Panc1 (cell line): ENCODE results near the gene R3HDML. TPM values are rescaled to one million over a fixed set of nuclear protein-coding genes. Genes with fewer than 3 reads are reported as not detected.

Source experiments
- ATAC-seq: fragments of 200-7000 bp; cut with Tn5 transposase; 2 replicates; pipeline ENCODE4 v1.9.1; 2020; ENCODE audit warnings: mild to moderate bottlenecking, moderate library complexity
- BruUV-seq: library from RNA; stranded (reverse); fragments of 400-500 nt; replicated peaks from 2 replicates; lab custom pipeline; 2021; lab: Mats Ljungman, UMichigan
- CTCF ChIA-PET: fragments of 300-600 bp; sonication (Branson Sonifier 250); formaldehyde crosslinking; loops from one replicate; lab custom pipeline; 2022; ENCODE audit warnings: antibody characterized with exemption; lab: Charles Lee
- POLR2A ChIA-PET: fragments of 300-600 bp; sonication (Branson Sonifier 250); formaldehyde crosslinking; loops from one replicate; lab custom pipeline; 2022; ENCODE audit warnings: antibody characterized with exemption; lab: Charles Lee
- DNase-seq: peaks from one replicate; pipeline ENCODE4 v3.0.0-alpha.2; 2010; ENCODE audit warnings: low read depth, low spot score
- H3K27ac ChIP-seq: 2 replicates; pipeline ENCODE4 v1.5.1; 2011; ENCODE audit warnings: mild to moderate bottlenecking, low read length, inconsistent platforms
- H3K27me3 ChIP-seq: fragments of 200-500 bp; sonication (Bioruptor generic); 2 replicates; pipeline ENCODE4 v1.6.0; 2014; ENCODE audit warnings: low read length, inconsistent platforms; ENCODE audit not compliant: control insufficient read depth, insufficient read depth
- H3K36me3 ChIP-seq: fragments of 200-500 bp; sonication (Bioruptor generic); 2 replicates; pipeline ENCODE4 v1.5.1; 2014; ENCODE audit warnings: inconsistent platforms, mild to moderate bottlenecking, low read length, moderate library complexity; ENCODE audit not compliant: control insufficient read depth, insufficient read depth
- H3K4me1 ChIP-seq: 2 replicates; pipeline ENCODE4 v1.5.1; 2011; ENCODE audit warnings: inconsistent platforms, mild to moderate bottlenecking, low read length, moderate library complexity; ENCODE audit not compliant: control insufficient read depth, insufficient read depth
- H3K4me3 ChIP-seq, 2 experiments: 2 replicates each; pipeline ENCODE4 v1.5.1; 2011 to 2012; ENCODE audit warnings: low read depth in 2 of 2, low read length in 2 of 2, mild to moderate bottlenecking in 2 of 2, inconsistent platforms in 1 of 2, moderate library complexity in 1 of 2
- H3K9me3 ChIP-seq: fragments of 200-500 bp; sonication (Bioruptor generic); 2 replicates; pipeline ENCODE4 v1.5.1; 2014; ENCODE audit warnings: low read depth, mild to moderate bottlenecking, inconsistent platforms, low read length, moderate library complexity; ENCODE audit not compliant: control insufficient read depth, insufficient read depth
- POLR2AphosphoS5 ChIP-seq: IDR thresholded peaks from 2 replicates; pipeline ENCODE4 v1.6.1; 2012; ENCODE audit warnings: mild to moderate bottlenecking, low read depth, low read length, moderate library complexity
- SIN3A ChIP-seq: IDR thresholded peaks from 2 replicates; pipeline ENCODE4 v1.6.1; 2012; ENCODE audit warnings: low read depth, mild to moderate bottlenecking, low read length, moderate library complexity, borderline replicate concordance; ENCODE audit not compliant: insufficient read depth
- TCF7L2 ChIP-seq: IDR thresholded peaks from 2 replicates; pipeline ENCODE4 v1.6.1; 2011; ENCODE audit warnings: mild to moderate bottlenecking, low read depth, low read length, inconsistent platforms
- in situ Hi-C: cut with HindIII; loops from 2 replicates; pipeline ENCODE4 v1.10.0; 2016; ENCODE audit warnings: low sequenced_read_pairs, low pct_unique_long_range_greater_than_20kb
- intact Hi-C: fragments of 100-400 bp; cut with micrococcal nuclease; formaldehyde crosslinking; loops from one replicate; pipeline ENCODE4 v1.10.0; 2022; ENCODE audit not compliant: unreplicated experiment
- total RNA-seq: library from RNA; stranded (reverse); gene quantifications from one replicate; pipeline ENCODE4 v1.2.1, GENCODE V29; 2021; ENCODE audit not compliant: unreplicated experiment
- TF ChIP-seq, protein P1 (sequence below), 2 experiments: IDR thresholded peaks; 2 replicates each; pipeline ENCODE4 v1.6.1; 2011 to 2012; ENCODE audit warnings: low read depth in 2 of 2, control low read depth in 1 of 2, low read length in 1 of 2, mild to moderate bottlenecking in 1 of 2, moderate library complexity in 1 of 2; ENCODE audit not compliant: insufficient read depth in 1 of 2
- TF ChIP-seq, protein P2 (sequence below): fragments of 450-650 bp; IDR thresholded peaks from 2 replicates; pipeline ENCODE4 v1.5.1; 2017; ENCODE audit warnings: mild to moderate bottlenecking

Gene R3HDML
- total RNA-seq, 1 experiment from 2014 or later: not detected

DNA sequence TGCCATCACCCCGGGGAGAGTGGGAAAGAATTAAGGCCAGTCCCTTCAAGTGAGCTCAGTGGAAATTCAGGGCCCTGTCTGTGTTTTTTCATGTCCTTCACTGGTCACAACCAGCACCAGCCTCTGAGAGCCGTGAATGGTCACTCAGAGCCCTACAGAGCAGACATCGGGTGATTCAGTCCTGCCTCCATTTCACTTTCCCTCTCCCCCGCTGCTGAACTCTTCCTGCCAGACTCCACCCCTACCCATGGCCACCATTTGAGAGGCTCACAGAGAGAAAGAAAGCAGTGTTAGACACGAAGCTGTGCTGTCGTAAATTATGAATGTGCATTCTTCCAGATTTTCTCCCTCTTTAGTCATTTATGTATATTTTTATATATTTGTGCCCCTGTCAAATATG lies 5.4 kb downstream of the R3HDML start:
- H3K27ac ChIP-seq: no peak overlapping the region
- no TSS peak for BruUV-seq
- no peak overlapping the region for H3K4me3 ChIP-seq
- H3K9me3 ChIP-seq: no peaks in the 10 kb centered on the region
- no peaks in the 10 kb centered on the region for H3K27me3 ChIP-seq
- no peaks in the 10 kb centered on the region for H3K36me3 ChIP-seq
- intact Hi-C loops: no loop called here
- TF ChIP-seq TCF7L2 (no peak), SIN3A (no peak), POLR2AphosphoS5 (no peak)
- TF ChIP-seq, protein P1, sequence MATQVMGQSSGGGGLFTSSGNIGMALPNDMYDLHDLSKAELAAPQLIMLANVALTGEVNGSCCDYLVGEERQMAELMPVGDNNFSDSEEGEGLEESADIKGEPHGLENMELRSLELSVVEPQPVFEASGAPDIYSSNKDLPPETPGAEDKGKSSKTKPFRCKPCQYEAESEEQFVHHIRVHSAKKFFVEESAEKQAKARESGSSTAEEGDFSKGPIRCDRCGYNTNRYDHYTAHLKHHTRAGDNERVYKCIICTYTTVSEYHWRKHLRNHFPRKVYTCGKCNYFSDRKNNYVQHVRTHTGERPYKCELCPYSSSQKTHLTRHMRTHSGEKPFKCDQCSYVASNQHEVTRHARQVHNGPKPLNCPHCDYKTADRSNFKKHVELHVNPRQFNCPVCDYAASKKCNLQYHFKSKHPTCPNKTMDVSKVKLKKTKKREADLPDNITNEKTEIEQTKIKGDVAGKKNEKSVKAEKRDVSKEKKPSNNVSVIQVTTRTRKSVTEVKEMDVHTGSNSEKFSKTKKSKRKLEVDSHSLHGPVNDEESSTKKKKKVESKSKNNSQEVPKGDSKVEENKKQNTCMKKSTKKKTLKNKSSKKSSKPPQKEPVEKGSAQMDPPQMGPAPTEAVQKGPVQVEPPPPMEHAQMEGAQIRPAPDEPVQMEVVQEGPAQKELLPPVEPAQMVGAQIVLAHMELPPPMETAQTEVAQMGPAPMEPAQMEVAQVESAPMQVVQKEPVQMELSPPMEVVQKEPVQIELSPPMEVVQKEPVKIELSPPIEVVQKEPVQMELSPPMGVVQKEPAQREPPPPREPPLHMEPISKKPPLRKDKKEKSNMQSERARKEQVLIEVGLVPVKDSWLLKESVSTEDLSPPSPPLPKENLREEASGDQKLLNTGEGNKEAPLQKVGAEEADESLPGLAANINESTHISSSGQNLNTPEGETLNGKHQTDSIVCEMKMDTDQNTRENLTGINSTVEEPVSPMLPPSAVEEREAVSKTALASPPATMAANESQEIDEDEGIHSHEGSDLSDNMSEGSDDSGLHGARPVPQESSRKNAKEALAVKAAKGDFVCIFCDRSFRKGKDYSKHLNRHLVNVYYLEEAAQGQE (IDR thresholded peaks at IDR 0.05; ENCODE audit: insufficient read depth in 1 of 2, low read depth in 2 of 2, low read length in 1 of 2): no peak
- TF ChIP-seq, protein P2, sequence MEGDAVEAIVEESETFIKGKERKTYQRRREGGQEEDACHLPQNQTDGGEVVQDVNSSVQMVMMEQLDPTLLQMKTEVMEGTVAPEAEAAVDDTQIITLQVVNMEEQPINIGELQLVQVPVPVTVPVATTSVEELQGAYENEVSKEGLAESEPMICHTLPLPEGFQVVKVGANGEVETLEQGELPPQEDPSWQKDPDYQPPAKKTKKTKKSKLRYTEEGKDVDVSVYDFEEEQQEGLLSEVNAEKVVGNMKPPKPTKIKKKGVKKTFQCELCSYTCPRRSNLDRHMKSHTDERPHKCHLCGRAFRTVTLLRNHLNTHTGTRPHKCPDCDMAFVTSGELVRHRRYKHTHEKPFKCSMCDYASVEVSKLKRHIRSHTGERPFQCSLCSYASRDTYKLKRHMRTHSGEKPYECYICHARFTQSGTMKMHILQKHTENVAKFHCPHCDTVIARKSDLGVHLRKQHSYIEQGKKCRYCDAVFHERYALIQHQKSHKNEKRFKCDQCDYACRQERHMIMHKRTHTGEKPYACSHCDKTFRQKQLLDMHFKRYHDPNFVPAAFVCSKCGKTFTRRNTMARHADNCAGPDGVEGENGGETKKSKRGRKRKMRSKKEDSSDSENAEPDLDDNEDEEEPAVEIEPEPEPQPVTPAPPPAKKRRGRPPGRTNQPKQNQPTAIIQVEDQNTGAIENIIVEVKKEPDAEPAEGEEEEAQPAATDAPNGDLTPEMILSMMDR: no peak
- ChIA-PET POLR2A (no interaction called here), CTCF (no interaction called here)
- DNase-seq (no peak), ATAC-seq (0 out of 2 replicates have a peak, but pooled peaks have one; percentile 36)
- in situ Hi-C loops: no loop called here
- H3K4me1 ChIP-seq: no peaks in the 10 kb centered on the region

DNA sequence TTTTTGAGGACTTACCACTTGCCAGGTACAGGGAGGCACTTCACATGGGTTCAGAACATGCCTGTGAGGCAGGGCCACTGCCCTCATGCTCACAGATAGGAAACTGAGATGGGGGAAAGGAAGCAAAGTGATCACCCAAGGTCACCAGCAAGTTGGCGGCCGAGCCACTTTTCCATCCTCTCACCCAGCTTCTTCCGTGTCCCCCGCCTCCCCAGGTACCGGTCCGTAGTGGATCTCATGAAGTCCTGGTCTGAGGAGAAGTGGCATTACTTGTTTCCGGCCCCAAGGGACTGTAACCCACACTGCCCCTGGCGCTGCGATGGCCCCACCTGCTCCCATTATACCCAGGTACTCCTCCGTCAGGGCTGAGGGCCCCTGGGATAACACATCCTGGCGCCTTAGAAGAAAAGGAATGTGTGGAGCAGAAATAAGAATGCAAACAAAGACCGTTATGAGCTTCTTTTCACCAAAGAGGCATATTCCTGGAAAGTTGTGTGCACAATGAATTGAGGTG lies 6.4 kb downstream of the R3HDML start:
- CTCF ChIA-PET: no interaction called here
- TF ChIP-seq POLR2AphosphoS5: no peak
- TF ChIP-seq, protein P2: no peak
- no peak for TF ChIP-seq SIN3A
- TF ChIP-seq, protein P1 (IDR thresholded peaks at IDR 0.05; ENCODE audit: insufficient read depth in 1 of 2, low read depth in 2 of 2, low read length in 1 of 2): no peak
- no peak for TF ChIP-seq TCF7L2
- in situ Hi-C loops: no loop called here
- Histone ChIP-seq H3K27ac (no peak overlapping the region), H3K27me3 (no peaks in the 10 kb centered on the region), H3K36me3 (no peaks in the 10 kb centered on the region), H3K9me3 (no peaks in the 10 kb centered on the region), H3K4me3 (no peak overlapping the region), H3K4me1 (no peaks in the 10 kb centered on the region)
- no peak; the same call in 1 of the 2 replicates for ATAC-seq
- POLR2A ChIA-PET: interaction anchor here (0.7 kb wide), 1 partner anchor 409 kb away, joined by 8 read pairs; no protein-coding TSS in a partner anchor
- intact Hi-C loops: no loop called here
- DNase-seq: no peak
- no TSS peak for BruUV-seq
